Heart left ventricle (tissue), 16 donors: Measurements from ENCODE around the gene LPP. TPM values are rescaled to one million over a fixed set of nuclear protein-coding genes. Genes with fewer than 3 reads are reported as not detected.

Source experiments
- ATAC-seq, 4 donors: fragments of 200-7000 bp; cut with Tn5 transposase; one replicate each; pipeline ENCODE4 v1.9.1; 2020 to 2022; ENCODE audit warnings: moderate library complexity in 4 of 4, mild to moderate bottlenecking in 3 of 4, moderate number of reproducible peaks in 1 of 4
- DNase-seq, 5 donors: peaks; one replicate each; pipeline ENCODE4 v3.0.0-alpha.2; 2020
- H3K27ac ChIP-seq, 12 donors: fragments of 200-600 bp; sonication (generic) in 4 of 12; one replicate each; pipeline versions ENCODE4 v1.5.0 to v1.8.0; 2016 to 2022; ENCODE audit warnings: mild to moderate bottlenecking in 2 of 12
- H3K27me3 ChIP-seq, 9 donors: fragments of 200-600 bp; sonication (generic) in 2 of 9; one replicate each; pipeline versions ENCODE4 v1.5.1 to v1.8.0; 2016 to 2022; ENCODE audit warnings: mild to moderate bottlenecking in 3 of 9
- H3K36me3 ChIP-seq, 9 donors: fragments of 200-600 bp; sonication (generic) in 2 of 9; one replicate each; pipeline versions ENCODE4 v1.5.0 to v1.8.0; 2018 to 2022; ENCODE audit warnings: mild to moderate bottlenecking in 2 of 9
- H3K4me1 ChIP-seq, 12 donors: fragments of 200-600 bp; sonication (generic) in 4 of 12; one replicate each; pipeline versions ENCODE4 v1.5.0 to v1.8.0; 2016 to 2022; ENCODE audit warnings: mild to moderate bottlenecking in 3 of 12
- H3K4me3 ChIP-seq, 12 donors: fragments of 200-600 bp; sonication (generic) in 4 of 12; one replicate each; pipeline versions ENCODE4 v1.5.0 to v1.8.0; 2017 to 2022; ENCODE audit warnings: mild to moderate bottlenecking in 9 of 12, moderate library complexity in 4 of 12
- H3K9me3 ChIP-seq, 12 donors: fragments of 200-600 bp; sonication (generic) in 4 of 12; one replicate each; pipeline versions ENCODE4 v1.5.0 to v1.8.0; 2016 to 2022; ENCODE audit warnings: mild to moderate bottlenecking in 1 of 12
- POLR2A ChIP-seq, 2 donors: fragments of 450-650 bp; IDR thresholded peaks; one replicate each; pipeline ENCODE4 v1.6.1; 2017; ENCODE audit warnings: antibody characterized with exemption in 2 of 2, mild to moderate bottlenecking in 2 of 2, moderate library complexity in 2 of 2
- WGBS, 4 donors: extraction: QIAGEN DNeasy Blood & Tissue Kit in 2 of 4; methylation state at CpG; one replicate each; pipeline versions ENCODE4 v1.1.5 to v1.1.7; 2013 to 2018; 5-methylcytosine and 5-hydroxymethylcytosine counted together
- intact Hi-C, 10 donors: fragments of 100-400 bp; cut with DNase I; formaldehyde crosslinking; loops; one replicate each; pipeline versions ENCODE4 v1.11.1 to v1.14.2; 2022
- polyA plus RNA-seq, 2 donors: library from polyadenylated mRNA; stranded (reverse); fragments of 200-250 nt; gene quantifications; one replicate each; pipeline ENCODE4 v1.2.3, GENCODE V29; 2013
- total RNA-seq, 9 donors: library from RNA; depleted of rRNA in 2 of 9; stranded (reverse); fragments of >200 nt in 2 of 9; fragmentation: NEBNext Ultra II Directional in 3 of 9; extraction: Animal tissue kit (Norgen Biotek cat#: 25700) in 3 of 9; gene quantifications; one replicate each; pipeline versions ENCODE4 v1.1.0 to v1.2.4, GENCODE V29; 2016 to 2023
- TF ChIP-seq, protein P1 (sequence below), 12 donors: fragments of 200-600 bp; sonication (generic) in 4 of 12; IDR thresholded peaks; one replicate each; pipeline versions ENCODE4 v1.5.0 to v1.8.0; 2018 to 2022; ENCODE audit warnings: antibody characterized with exemption in 12 of 12, mild to moderate bottlenecking in 5 of 12
- donor health status: ischemic (EF 13 %, LVEDD 7.1; RV severe dilation, severe dysfunction).
- donor health status: healthy with polysubstance abuse.
- donor health status: DM: no; HTN: yes; CAD: no.
- donor health status: DM: no; HTN: no; CAD: no.
- donor health status: ischemic (EF 25% LVEDD 6.9; RV normal size, moderate dysfunction).
- donor health status: ischemic (EF 25% LVEDD 5.7; RV mildly dilated, moderate dysfunction).
- donor health status: healthy.
- donor health status: DM: yes; HTN: yes; CAD: no.
- donor health status: ischemic (EF 35%, LVEDD 5.7; RV mildly dilated, moderate dysfunction).
- donor health status: nonischemic (EF 11% LVEDD 7.7; RV severe dilation, severe dysfunction).
- donor health status: DM: yes; HTN: yes; CAD: no.
- donor health status: PGD.
- donor health status: ischemic (EF 29% LVEDD 5.4; RV normal size, mild dysfunction).
- donor health status: nonischemic (EF 23%, LVEDD 6.1; RV moderate dilation, normal function).

Gene LPP
- total and polyA plus RNA-seq, 11 donors = 9.2 to 178 (median 100) TPM

DNA sequence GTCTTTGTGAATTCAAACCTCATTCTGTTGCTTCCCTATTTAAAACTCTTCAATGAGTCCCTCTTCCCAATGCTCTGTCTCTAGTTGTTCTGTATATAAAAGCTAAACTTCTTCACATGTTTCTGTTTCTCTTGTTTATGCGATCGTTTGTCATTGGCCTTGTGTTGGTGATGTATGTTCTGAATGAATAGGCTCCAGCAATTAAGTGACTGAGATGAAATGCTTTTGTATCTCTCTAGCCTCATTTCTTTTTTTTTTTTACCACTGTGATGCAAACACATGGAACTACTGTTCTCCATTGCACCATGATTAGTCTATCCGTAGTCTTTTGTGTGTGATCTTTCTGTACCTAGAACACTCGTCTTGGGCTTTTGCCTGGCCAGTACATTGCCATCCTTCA, 637.4 kb downstream of the LPP start:
- DNase-seq = no peak
- intact Hi-C loops = no loop called here
- H3K4me3 ChIP-seq = no peak overlapping the region
- H3K9me3 ChIP-seq = no peaks in the 10 kb centered on the region
- no peak overlapping the region for H3K27ac ChIP-seq
- H3K36me3 ChIP-seq = no peaks in the 10 kb centered on the region
- ATAC-seq = no peak
- TF ChIP-seq, protein P1, sequence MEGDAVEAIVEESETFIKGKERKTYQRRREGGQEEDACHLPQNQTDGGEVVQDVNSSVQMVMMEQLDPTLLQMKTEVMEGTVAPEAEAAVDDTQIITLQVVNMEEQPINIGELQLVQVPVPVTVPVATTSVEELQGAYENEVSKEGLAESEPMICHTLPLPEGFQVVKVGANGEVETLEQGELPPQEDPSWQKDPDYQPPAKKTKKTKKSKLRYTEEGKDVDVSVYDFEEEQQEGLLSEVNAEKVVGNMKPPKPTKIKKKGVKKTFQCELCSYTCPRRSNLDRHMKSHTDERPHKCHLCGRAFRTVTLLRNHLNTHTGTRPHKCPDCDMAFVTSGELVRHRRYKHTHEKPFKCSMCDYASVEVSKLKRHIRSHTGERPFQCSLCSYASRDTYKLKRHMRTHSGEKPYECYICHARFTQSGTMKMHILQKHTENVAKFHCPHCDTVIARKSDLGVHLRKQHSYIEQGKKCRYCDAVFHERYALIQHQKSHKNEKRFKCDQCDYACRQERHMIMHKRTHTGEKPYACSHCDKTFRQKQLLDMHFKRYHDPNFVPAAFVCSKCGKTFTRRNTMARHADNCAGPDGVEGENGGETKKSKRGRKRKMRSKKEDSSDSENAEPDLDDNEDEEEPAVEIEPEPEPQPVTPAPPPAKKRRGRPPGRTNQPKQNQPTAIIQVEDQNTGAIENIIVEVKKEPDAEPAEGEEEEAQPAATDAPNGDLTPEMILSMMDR (IDR thresholded peaks at IDR 0.05) = no peak
- TF ChIP-seq POLR2A (IDR thresholded peaks at IDR 0.05) = no peak
- no peaks in the 10 kb centered on the region for H3K27me3 ChIP-seq
- 93 to 95% (median 94%) methylated on average over 4 of the region's 4 CpGs for WGBS, 4 donors
- peaks cover 0 to 41% (median under 1%) of the 10 kb centered on the region in 12 donors for H3K4me1 ChIP-seq

DNA sequence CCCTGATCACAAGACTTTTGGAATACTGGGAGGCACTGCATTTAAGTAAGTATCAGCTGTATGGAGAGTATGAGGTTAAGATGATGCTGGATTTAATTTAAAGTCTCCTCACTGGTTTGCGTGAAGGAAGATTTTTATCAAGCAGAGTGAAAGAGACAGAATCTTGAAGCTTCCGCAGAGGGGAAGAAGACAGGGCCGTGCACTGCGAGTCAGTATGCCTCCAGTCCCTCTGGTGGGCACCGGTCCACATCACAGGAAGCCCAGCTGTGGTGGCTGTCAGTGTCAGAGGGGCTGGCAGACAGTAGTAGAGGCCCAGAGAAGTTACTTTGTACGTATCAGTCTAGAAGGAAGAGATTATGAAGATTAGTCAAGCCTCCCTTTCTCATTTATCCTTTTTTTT, 638.8 kb downstream of the LPP start:
- intact Hi-C loops = no loop called here
- Histone ChIP-seq H3K9me3 (no peaks in the 10 kb centered on the region), H3K36me3 (no peaks in the 10 kb centered on the region), H3K27me3 (no peaks in the 10 kb centered on the region), H3K4me1 (peaks cover 0 to 54% (median 2%) of the 10 kb centered on the region in 12 donors), H3K4me3 (no peak overlapping the region), H3K27ac (no peak overlapping the region)
- DNase-seq (peak in 1 of 5 donors; percentile 55), ATAC-seq (peak in 2 of 4 donors; percentile 42 to 58)
- 65 to 79% (median 72%) methylated on average over 6 of the region's 6 CpGs for WGBS, 4 donors
- TF ChIP-seq POLR2A (IDR thresholded peaks at IDR 0.05) = no peak
- TF ChIP-seq, protein P1 (IDR thresholded peaks at IDR 0.05) = peak in 6 of 12 donors; percentile 8 to 35 (median 29)

DNA sequence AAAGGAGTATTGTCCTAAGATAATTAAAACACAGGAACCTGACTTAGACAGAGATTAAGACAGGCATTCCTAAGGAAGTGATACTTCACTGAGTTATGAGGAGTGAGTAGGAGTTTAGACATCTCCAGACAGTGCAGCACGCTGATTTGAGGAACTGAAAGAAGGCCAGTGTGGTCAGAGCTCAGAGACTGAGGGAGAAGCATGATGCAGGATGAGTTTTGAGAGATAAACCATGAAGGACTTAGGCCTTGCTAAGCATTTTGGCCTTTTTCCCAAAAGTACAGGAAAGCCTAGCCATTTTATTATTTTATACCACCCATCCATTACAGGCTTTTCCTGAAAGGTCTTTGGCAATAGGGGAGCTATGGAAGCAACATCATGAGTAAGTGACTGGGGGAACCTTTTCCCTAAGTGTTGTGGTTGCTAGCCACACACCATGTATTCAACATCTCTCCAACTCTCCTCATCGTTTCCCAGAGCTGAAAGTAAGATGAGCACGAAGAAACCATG, 642.2 kb downstream of the LPP start:
- H3K27ac ChIP-seq = peak overlapping the region in 2 of 12 donors; percentile 61 to 80
- no peaks in the 10 kb centered on the region for H3K36me3 ChIP-seq
- H3K4me3 ChIP-seq = no peak overlapping the region
- ATAC-seq (peak in 3 of 4 donors; percentile 72 to 84 (median 82)), DNase-seq (no peak)
- TF ChIP-seq, protein P1 (IDR thresholded peaks at IDR 0.05) = no peak
- TF ChIP-seq POLR2A (IDR thresholded peaks at IDR 0.05) = no peak
- no peaks in the 10 kb centered on the region for H3K9me3 ChIP-seq
- H3K4me1 ChIP-seq = peaks cover 0 to 48% (median 13%) of the 10 kb centered on the region in 12 donors
- no peaks in the 10 kb centered on the region for H3K27me3 ChIP-seq
- 62 to 74% (median 70%) methylated on average over 3 of the region's 3 CpGs for WGBS, 4 donors
- intact Hi-C loops = no loop called here

DNA sequence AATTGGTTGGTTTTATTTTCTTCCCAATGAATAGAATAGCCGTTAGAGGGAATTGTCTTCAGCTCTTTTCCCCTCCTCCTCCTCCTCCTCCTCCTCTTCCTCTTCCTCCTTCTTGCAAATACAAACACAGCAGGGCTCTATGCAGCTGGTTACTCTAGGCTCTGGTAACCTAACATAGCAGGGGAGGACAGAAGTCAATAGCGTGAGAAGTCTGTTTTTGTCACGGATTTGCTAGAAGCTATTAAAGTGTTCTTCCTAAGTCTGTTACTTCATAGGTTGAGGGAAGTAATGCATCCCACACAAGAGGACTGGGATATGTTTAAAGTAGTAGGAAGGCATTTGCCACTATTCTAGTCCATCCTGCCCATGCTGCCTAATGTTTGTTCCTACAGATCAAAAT, 643.1 kb downstream of the LPP start:
- Histone ChIP-seq H3K9me3 (no peaks in the 10 kb centered on the region), H3K4me3 (no peak overlapping the region), H3K27me3 (no peaks in the 10 kb centered on the region), H3K4me1 (peaks cover 0 to 52% (median 15%) of the 10 kb centered on the region in 12 donors), H3K27ac (peak overlapping the region in 2 of 12 donors; percentile 61 to 80), H3K36me3 (no peaks in the 10 kb centered on the region)
- intact Hi-C loops = no loop called here
- 42 to 56% (median 45%) methylated on average over 3 of the region's 3 CpGs for WGBS, 4 donors
- no peak for DNase-seq
- TF ChIP-seq, protein P1 (IDR thresholded peaks at IDR 0.05) = no peak
- TF ChIP-seq POLR2A (IDR thresholded peaks at IDR 0.05) = no peak
- ATAC-seq = no peak
